Colonic mucosa (tissue), 4 donors: Measurements from ENCODE around the gene ZZZ3. TPM values are rescaled to one million over a fixed set of nuclear protein-coding genes. Genes with fewer than 3 reads are reported as not detected.

Experiments used
- DNase-seq: peaks from one replicate; pipeline ENCODE4 v3.0.0-alpha.2; 2020
- H3K27ac ChIP-seq: fragments of 200-600 bp; one replicate; pipeline ENCODE4 v1.8.0; 2021
- H3K27me3 ChIP-seq: fragments of 200-600 bp; one replicate; pipeline ENCODE4 v1.8.0; 2021
- H3K36me3 ChIP-seq: fragments of 200-600 bp; one replicate; pipeline ENCODE4 v1.8.0; 2021
- H3K4me1 ChIP-seq: fragments of 200-600 bp; one replicate; pipeline ENCODE4 v1.8.0; 2021; ENCODE audit warnings: mild to moderate bottlenecking
- H3K4me3 ChIP-seq: fragments of 200-600 bp; one replicate; pipeline ENCODE4 v1.8.0; 2021
- H3K9ac ChIP-seq, 2 donors: one replicate each; pipeline ENCODE4 v1.7.0; 2013; ENCODE audit warnings: control low read depth in 2 of 2, low read depth in 2 of 2, low read length in 2 of 2
- H3K9me3 ChIP-seq: fragments of 200-600 bp; one replicate; pipeline ENCODE4 v1.8.0; 2021
- CTCF ChIP-seq: fragments of 200-600 bp; IDR thresholded peaks from one replicate; pipeline ENCODE4 v1.8.0; 2022; ENCODE audit warnings: antibody characterized with exemption, mild to moderate bottlenecking
- intact Hi-C: fragments of 100-400 bp; cut with DNase I; formaldehyde crosslinking; loops from one replicate; pipeline ENCODE4 v1.14.1; 2022
- total RNA-seq, 2 donors: library from RNA; stranded (reverse); fragmentation: NEBNext Ultra II Directional in 1 of 2; extraction: Animal tissue kit (Norgen Biotek cat#: 25700) in 1 of 2; gene quantifications; one replicate each; pipeline ENCODE4 v1.2.1, GENCODE V29; 2021
- donor health status: healthy.
- donor health status: DM: no; HTN: no; CAD: no.
- donor health status: DM: no; HTN: no; CAD: no.

ZZZ3 gene
- total RNA-seq, 2 donors from 2014 or later, result 28.5 to 30.1 TPM

GRCh38 chr1:77670330-77670729 is 12.1 kb downstream of the ZZZ3 start:
- H3K27me3 ChIP-seq, result no peaks in the 10 kb centered on the region
- intact Hi-C loops, result no loop called here
- H3K36me3 ChIP-seq, result no peaks in the 10 kb centered on the region
- H3K4me3 ChIP-seq, result no peak overlapping the region
- no peak overlapping the region for H3K9ac ChIP-seq
- TF ChIP-seq CTCF, result no peak
- H3K4me1 ChIP-seq, result no peaks in the 10 kb centered on the region
- no peaks in the 10 kb centered on the region for H3K9me3 ChIP-seq
- DNase-seq, result no peak
- H3K27ac ChIP-seq, result no peak overlapping the region

GRCh38 chr1:77668924-77669449 is 13.5 kb downstream of the ZZZ3 start:
- H3K4me3 ChIP-seq, result no peak overlapping the region
- H3K9ac ChIP-seq, result no peak overlapping the region
- TF ChIP-seq CTCF, result no peak
- DNase-seq, result no peak
- intact Hi-C loops, result no loop called here
- H3K27me3 ChIP-seq, result no peaks in the 10 kb centered on the region
- H3K4me1 ChIP-seq, result no peaks in the 10 kb centered on the region
- no peak overlapping the region for H3K27ac ChIP-seq
- no peaks in the 10 kb centered on the region for H3K9me3 ChIP-seq
- H3K36me3 ChIP-seq, result no peaks in the 10 kb centered on the region

GRCh38 chr1:77664939-77665516 is 17.4 kb downstream of the ZZZ3 start:
- H3K4me3 ChIP-seq, result no peak overlapping the region
- H3K27ac ChIP-seq, result no peak overlapping the region
- H3K4me1 ChIP-seq, result no peaks in the 10 kb centered on the region
- DNase-seq, result no peak
- TF ChIP-seq CTCF, result no peak
- H3K27me3 ChIP-seq, result no peaks in the 10 kb centered on the region
- intact Hi-C loops, result no loop called here
- H3K9me3 ChIP-seq, result no peaks in the 10 kb centered on the region
- no peaks in the 10 kb centered on the region for H3K36me3 ChIP-seq
- no peak overlapping the region for H3K9ac ChIP-seq

GRCh38 chr1:77661696-77662095 is 20.8 kb downstream of the ZZZ3 start:
- Histone ChIP-seq H3K4me1 (no peaks in the 10 kb centered on the region), H3K27me3 (no peaks in the 10 kb centered on the region), H3K4me3 (no peak overlapping the region), H3K27ac (no peak overlapping the region), H3K36me3 (no peaks in the 10 kb centered on the region), H3K9ac (no peak overlapping the region), H3K9me3 (no peaks in the 10 kb centered on the region)
- intact Hi-C loops, result no loop called here
- no peak for TF ChIP-seq CTCF
- DNase-seq, result no peak

GRCh38 chr1:77659879-77660593 is 22.4 kb downstream of the ZZZ3 start:
- Histone ChIP-seq H3K4me3 (no peak overlapping the region), H3K4me1 (no peaks in the 10 kb centered on the region), H3K27ac (no peak overlapping the region), H3K9ac (no peak overlapping the region), H3K27me3 (no peaks in the 10 kb centered on the region), H3K9me3 (no peaks in the 10 kb centered on the region), H3K36me3 (no peaks in the 10 kb centered on the region)
- intact Hi-C loops, result no loop called here
- TF ChIP-seq CTCF, result no peak
- no peak for DNase-seq
